Measurements from ENCODE around the gene GRIK4.
"Not testable (repeated sequence)": the region's sequence is repeated elsewhere in the genome, so short reads cannot be mapped to it uniquely, and the experiment has no call there.

Gene GRIK4

GRCh38 chr11:120608760-120609211 lies 97.2 kb downstream of the GRIK4 start:
- no peak for DNase-seq (ENCODE audit: low read depth in 2 of 2)

- DNase-seq (ENCODE audit: low read depth in 2 of 2): no peak
Measured at GRCh38 chr11:120610111-120610510, 98.6 kb downstream of the GRIK4 start.

GRCh38 chr11:120611581-120611980 lies 100.0 kb downstream of the GRIK4 start:
- no peak for DNase-seq (ENCODE audit: low read depth in 2 of 2)

GRCh38 chr11:120612513-120613263 lies 101.1 kb downstream of the GRIK4 start:
- DNase-seq (ENCODE audit: low read depth in 2 of 2): no peak

GRCh38 chr11:120613264-120614226 lies 102.0 kb downstream of the GRIK4 start:
- DNase-seq (ENCODE audit: low read depth in 2 of 2): no peak

GRCh38 chr11:120615391-120615790 lies 103.8 kb downstream of the GRIK4 start:
- no peak for DNase-seq (ENCODE audit: low read depth in 2 of 2)

- DNase-seq (ENCODE audit: low read depth in 2 of 2): no peak
Measured at GRCh38 chr11:120618399-120618798, 106.9 kb downstream of the GRIK4 start.

- DNase-seq (ENCODE audit: low read depth in 2 of 2): no peak
Measured at GRCh38 chr11:120622189-120622875, 110.8 kb downstream of the GRIK4 start.

GRCh38 chr11:120624992-120625391 lies 113.4 kb downstream of the GRIK4 start:
- not testable (repeated sequence) for DNase-seq (ENCODE audit: low read depth in 2 of 2)

GRCh38 chr11:120625565-120625964 lies 114.0 kb downstream of the GRIK4 start:
- DNase-seq (ENCODE audit: low read depth in 2 of 2): no peak

GRCh38 chr11:120626791-120627190 lies 115.2 kb downstream of the GRIK4 start:
- DNase-seq (ENCODE audit: low read depth in 2 of 2): no peak

GRCh38 chr11:120627327-120628163 lies 116.0 kb downstream of the GRIK4 start:
- no peak for DNase-seq (ENCODE audit: low read depth in 2 of 2)

GRCh38 chr11:120629407-120630080 lies 118.0 kb downstream of the GRIK4 start:
- no peak for DNase-seq (ENCODE audit: low read depth in 2 of 2)

- no peak for DNase-seq (ENCODE audit: low read depth in 2 of 2)
Measured at GRCh38 chr11:120630122-120630521, 118.6 kb downstream of the GRIK4 start.

- no peak for DNase-seq (ENCODE audit: low read depth in 2 of 2)
Measured at GRCh38 chr11:120632579-120632978, 121.0 kb downstream of the GRIK4 start.

- DNase-seq (ENCODE audit: low read depth in 2 of 2): no peak
Measured at GRCh38 chr11:120633616-120634393, 122.3 kb downstream of the GRIK4 start.

- no peak for DNase-seq (ENCODE audit: low read depth in 2 of 2)
Measured at GRCh38 chr11:120634706-120635105, 123.2 kb downstream of the GRIK4 start.

- no peak for DNase-seq (ENCODE audit: low read depth in 2 of 2)
Measured at GRCh38 chr11:120635136-120635810, 123.7 kb downstream of the GRIK4 start.

- no peak for DNase-seq (ENCODE audit: low read depth in 2 of 2)
Measured at GRCh38 chr11:120637131-120637530, 125.6 kb downstream of the GRIK4 start.
